ENCODE results near the gene GPHN.

DNA sequence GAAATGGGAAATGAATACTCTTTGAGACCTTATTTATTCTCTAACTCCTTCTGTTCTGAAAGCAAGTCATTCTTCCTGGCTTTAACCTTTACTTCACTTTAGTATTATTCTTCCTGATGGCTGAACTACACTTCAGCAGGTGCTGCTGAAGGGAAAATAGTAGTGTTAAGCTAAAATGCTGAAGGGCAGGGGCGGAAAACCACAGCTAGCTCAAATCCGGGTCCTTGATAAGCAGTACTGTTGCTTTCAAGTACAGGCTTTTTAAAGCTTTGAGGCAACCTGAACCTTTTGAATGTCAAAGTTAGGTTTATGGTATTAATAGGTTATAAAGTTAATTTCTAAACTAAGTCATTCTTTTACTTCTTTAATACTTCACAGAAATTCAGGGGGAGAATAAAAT, 11.0 kb upstream of the GPHN start:
- TF ChIP-seq, protein P1, sequence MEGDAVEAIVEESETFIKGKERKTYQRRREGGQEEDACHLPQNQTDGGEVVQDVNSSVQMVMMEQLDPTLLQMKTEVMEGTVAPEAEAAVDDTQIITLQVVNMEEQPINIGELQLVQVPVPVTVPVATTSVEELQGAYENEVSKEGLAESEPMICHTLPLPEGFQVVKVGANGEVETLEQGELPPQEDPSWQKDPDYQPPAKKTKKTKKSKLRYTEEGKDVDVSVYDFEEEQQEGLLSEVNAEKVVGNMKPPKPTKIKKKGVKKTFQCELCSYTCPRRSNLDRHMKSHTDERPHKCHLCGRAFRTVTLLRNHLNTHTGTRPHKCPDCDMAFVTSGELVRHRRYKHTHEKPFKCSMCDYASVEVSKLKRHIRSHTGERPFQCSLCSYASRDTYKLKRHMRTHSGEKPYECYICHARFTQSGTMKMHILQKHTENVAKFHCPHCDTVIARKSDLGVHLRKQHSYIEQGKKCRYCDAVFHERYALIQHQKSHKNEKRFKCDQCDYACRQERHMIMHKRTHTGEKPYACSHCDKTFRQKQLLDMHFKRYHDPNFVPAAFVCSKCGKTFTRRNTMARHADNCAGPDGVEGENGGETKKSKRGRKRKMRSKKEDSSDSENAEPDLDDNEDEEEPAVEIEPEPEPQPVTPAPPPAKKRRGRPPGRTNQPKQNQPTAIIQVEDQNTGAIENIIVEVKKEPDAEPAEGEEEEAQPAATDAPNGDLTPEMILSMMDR (IDR thresholded peaks at IDR 0.05; ENCODE audit: low read depth, low read length): no peak
- TF ChIP-seq POLR2A (IDR thresholded peaks at IDR 0.05; ENCODE audit: extremely low read depth, insufficient read length): no peak
- TF ChIP-seq, protein P2, sequence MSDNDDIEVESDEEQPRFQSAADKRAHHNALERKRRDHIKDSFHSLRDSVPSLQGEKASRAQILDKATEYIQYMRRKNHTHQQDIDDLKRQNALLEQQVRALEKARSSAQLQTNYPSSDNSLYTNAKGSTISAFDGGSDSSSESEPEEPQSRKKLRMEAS (IDR thresholded peaks at IDR 0.05; ENCODE audit: low read depth, low read length): no peak
